Esophagus squamous epithelium (tissue), 4 donors: Measurements from ENCODE around the gene ZNF92.

Experiments used
- POLR2A ChIP-seq, 4 donors: fragments of 450-650 bp; IDR thresholded peaks; one replicate each; pipeline ENCODE4 v1.6.1; 2017; ENCODE audit warnings: antibody characterized with exemption in 4 of 4, mild to moderate bottlenecking in 4 of 4, moderate library complexity in 3 of 4
- TF ChIP-seq, protein P1 (sequence below), 6 experiments: fragments of 450-650 bp in 4 of 6; fragments of 200-600 bp in 2 of 6; sonication (generic) in 2 of 6; IDR thresholded peaks; one replicate each; pipeline ENCODE4 v1.5.1; 2016 to 2019; ENCODE audit warnings: antibody characterized with exemption in 6 of 6, mild to moderate bottlenecking in 4 of 6, moderate library complexity in 4 of 6

- TF ChIP-seq, protein P1, sequence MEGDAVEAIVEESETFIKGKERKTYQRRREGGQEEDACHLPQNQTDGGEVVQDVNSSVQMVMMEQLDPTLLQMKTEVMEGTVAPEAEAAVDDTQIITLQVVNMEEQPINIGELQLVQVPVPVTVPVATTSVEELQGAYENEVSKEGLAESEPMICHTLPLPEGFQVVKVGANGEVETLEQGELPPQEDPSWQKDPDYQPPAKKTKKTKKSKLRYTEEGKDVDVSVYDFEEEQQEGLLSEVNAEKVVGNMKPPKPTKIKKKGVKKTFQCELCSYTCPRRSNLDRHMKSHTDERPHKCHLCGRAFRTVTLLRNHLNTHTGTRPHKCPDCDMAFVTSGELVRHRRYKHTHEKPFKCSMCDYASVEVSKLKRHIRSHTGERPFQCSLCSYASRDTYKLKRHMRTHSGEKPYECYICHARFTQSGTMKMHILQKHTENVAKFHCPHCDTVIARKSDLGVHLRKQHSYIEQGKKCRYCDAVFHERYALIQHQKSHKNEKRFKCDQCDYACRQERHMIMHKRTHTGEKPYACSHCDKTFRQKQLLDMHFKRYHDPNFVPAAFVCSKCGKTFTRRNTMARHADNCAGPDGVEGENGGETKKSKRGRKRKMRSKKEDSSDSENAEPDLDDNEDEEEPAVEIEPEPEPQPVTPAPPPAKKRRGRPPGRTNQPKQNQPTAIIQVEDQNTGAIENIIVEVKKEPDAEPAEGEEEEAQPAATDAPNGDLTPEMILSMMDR (IDR thresholded peaks at IDR 0.05) = no peak
- no peak for TF ChIP-seq POLR2A (IDR thresholded peaks at IDR 0.05)
These were observed 47.7 kb upstream of the ZNF92 start for GRCh38 chr7:65325793-65326432.
